Mucosa of descending colon (tissue), 3 donors: Measurements from ENCODE around the gene RPS6KA3. TPM values are rescaled to one million over a fixed set of nuclear protein-coding genes. Genes with fewer than 3 reads are reported as not detected.

Source experiments
- ATAC-seq: fragments of 200-7000 bp; cut with Tn5 transposase; one replicate; pipeline ENCODE4 v1.9.1; 2020; ENCODE audit warnings: mild to moderate bottlenecking, moderate library complexity
- DNase-seq, 3 donors: peaks; one replicate each; pipeline ENCODE4 v3.0.0-alpha.2; 2020
- H3K36me3 ChIP-seq: fragments of 200-600 bp; one replicate; pipeline ENCODE4 v1.8.0; 2021; ENCODE audit warnings: low read depth, mild to moderate bottlenecking
- H3K4me1 ChIP-seq: fragments of 200-600 bp; one replicate; pipeline ENCODE4 v1.8.0; 2021; ENCODE audit warnings: low read depth, mild to moderate bottlenecking
- H3K4me3 ChIP-seq: fragments of 200-600 bp; one replicate; pipeline ENCODE4 v1.8.0; 2021; ENCODE audit warnings: mild to moderate bottlenecking
- H3K9me3 ChIP-seq: fragments of 200-600 bp; one replicate; pipeline ENCODE4 v1.8.0; 2021; ENCODE audit warnings: mild to moderate bottlenecking
- intact Hi-C, 2 donors: fragments of 100-400 bp; cut with DNase I in 1 of 2; cut with micrococcal nuclease in 1 of 2; formaldehyde crosslinking; loops; one replicate each; pipeline versions ENCODE4 v1.11.0 to v1.11.1; 2022; cut with DNase I, micrococcal nuclease
- total RNA-seq, 3 donors: library from RNA; stranded (reverse); fragmentation: NEBNext Ultra II Directional in 2 of 3; extraction: Animal tissue kit (Norgen Biotek cat#: 25700) in 2 of 3; gene quantifications; one replicate each; pipeline versions ENCODE4 v1.2.1 to v1.2.4, GENCODE V29; 2021 to 2023
- TF ChIP-seq, protein P1 (sequence below): fragments of 200-600 bp; IDR thresholded peaks from one replicate; pipeline ENCODE4 v1.8.0; 2022; ENCODE audit warnings: antibody characterized with exemption, mild to moderate bottlenecking
- donor health status: DM: no; HTN: no; CAD: no; lungs with moderate emphysema.
- donor health status: DM: no; HTN: no; CAD: no.
- donor health status: DM: no; HTN: yes; CAD: no.

RPS6KA3 gene
- total RNA-seq, 3 donors from 2014 or later = 73.6 to 80.1 (median 73.9) TPM

- intact Hi-C loops = no loop called here
- Histone ChIP-seq H3K36me3 (no peaks in the 10 kb centered on the region), H3K9me3 (no peaks in the 10 kb centered on the region), H3K4me1 (no peaks in the 10 kb centered on the region), H3K4me3 (no peak overlapping the region)
- DNase-seq = no peak
- ATAC-seq = no peak
- TF ChIP-seq, protein P1, sequence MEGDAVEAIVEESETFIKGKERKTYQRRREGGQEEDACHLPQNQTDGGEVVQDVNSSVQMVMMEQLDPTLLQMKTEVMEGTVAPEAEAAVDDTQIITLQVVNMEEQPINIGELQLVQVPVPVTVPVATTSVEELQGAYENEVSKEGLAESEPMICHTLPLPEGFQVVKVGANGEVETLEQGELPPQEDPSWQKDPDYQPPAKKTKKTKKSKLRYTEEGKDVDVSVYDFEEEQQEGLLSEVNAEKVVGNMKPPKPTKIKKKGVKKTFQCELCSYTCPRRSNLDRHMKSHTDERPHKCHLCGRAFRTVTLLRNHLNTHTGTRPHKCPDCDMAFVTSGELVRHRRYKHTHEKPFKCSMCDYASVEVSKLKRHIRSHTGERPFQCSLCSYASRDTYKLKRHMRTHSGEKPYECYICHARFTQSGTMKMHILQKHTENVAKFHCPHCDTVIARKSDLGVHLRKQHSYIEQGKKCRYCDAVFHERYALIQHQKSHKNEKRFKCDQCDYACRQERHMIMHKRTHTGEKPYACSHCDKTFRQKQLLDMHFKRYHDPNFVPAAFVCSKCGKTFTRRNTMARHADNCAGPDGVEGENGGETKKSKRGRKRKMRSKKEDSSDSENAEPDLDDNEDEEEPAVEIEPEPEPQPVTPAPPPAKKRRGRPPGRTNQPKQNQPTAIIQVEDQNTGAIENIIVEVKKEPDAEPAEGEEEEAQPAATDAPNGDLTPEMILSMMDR = no peak
Observed at GRCh38 chrX:20309806-20310205, 43.1 kb upstream of the RPS6KA3 start.

DNA sequence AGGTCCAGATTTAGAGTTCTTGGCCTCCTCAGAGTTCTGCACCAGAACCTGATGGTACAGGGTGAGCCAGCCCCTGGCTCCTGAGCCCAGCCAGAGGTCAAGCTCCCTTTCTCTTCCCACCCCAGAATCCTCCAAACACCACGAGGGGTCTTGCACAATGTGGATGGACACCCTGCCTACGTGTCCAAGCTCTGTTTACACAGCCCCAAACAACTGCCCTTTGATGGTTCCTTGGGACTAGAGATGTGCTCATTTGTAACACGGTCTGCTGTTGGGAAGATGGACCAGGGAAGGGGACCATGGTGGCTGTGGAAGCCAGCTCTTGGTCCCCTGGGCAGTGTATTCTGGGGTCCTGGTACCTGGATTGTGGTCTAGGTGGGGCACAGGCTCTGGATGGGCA lies 40.0 kb upstream of the RPS6KA3 start:
- intact Hi-C loops = no loop called here
- Histone ChIP-seq H3K9me3 (no peaks in the 10 kb centered on the region), H3K36me3 (no peaks in the 10 kb centered on the region), H3K4me3 (no peak overlapping the region), H3K4me1 (no peaks in the 10 kb centered on the region)
- ATAC-seq (no peak), DNase-seq (no peak)
- TF ChIP-seq, protein P1 = no peak

- Histone ChIP-seq H3K9me3 (no peaks in the 10 kb centered on the region), H3K4me3 (no peak overlapping the region), H3K36me3 (no peaks in the 10 kb centered on the region), H3K4me1 (no peaks in the 10 kb centered on the region)
- ATAC-seq (no peak), DNase-seq (no peak)
- intact Hi-C loops = no loop called here
- TF ChIP-seq, protein P1 = no peak
Observed at GRCh38 chrX:20300822-20301221, 34.1 kb upstream of the RPS6KA3 start.

DNA sequence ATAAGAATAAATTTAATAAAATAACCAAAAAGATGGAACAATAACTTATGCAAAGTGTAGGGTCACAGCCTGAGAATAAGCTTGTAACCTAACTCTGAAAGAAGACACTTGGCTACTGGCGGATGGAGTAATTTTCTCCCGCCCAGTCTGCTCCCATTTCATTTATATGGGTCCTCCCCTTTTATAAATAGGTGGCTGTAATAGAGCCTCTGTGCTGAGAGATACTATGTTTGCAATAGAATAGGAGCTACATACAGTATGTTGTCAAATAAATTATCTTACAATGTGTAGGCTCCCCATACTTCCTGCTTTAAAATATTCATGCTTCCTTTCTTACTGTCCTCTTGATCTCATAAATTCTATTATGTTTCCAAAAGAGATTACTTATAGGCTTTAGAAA lies 28.2 kb upstream of the RPS6KA3 start:
- Histone ChIP-seq H3K4me1 (no peaks in the 10 kb centered on the region), H3K36me3 (no peaks in the 10 kb centered on the region), H3K9me3 (no peaks in the 10 kb centered on the region), H3K4me3 (no peak overlapping the region)
- intact Hi-C loops = no loop called here
- TF ChIP-seq, protein P1 = no peak
- no peak for DNase-seq
- ATAC-seq = no peak

- Histone ChIP-seq H3K4me1 (no peaks in the 10 kb centered on the region), H3K4me3 (no peak overlapping the region), H3K9me3 (no peaks in the 10 kb centered on the region), H3K36me3 (no peaks in the 10 kb centered on the region)
- intact Hi-C loops = no loop called here
- peak; percentile 60 for ATAC-seq
- no peak for DNase-seq
- TF ChIP-seq, protein P1 = no peak
Observed at GRCh38 chrX:20294284-20294683, 27.6 kb upstream of the RPS6KA3 start.

GRCh38 chrX:20285511-20285910 lies 18.8 kb upstream of the RPS6KA3 start:
- Histone ChIP-seq H3K9me3 (no peaks in the 10 kb centered on the region), H3K4me3 (no peak overlapping the region), H3K4me1 (no peaks in the 10 kb centered on the region), H3K36me3 (no peaks in the 10 kb centered on the region)
- DNase-seq = no peak
- peak; percentile 72 for ATAC-seq
- TF ChIP-seq, protein P1 = no peak
- intact Hi-C loops = no loop called here
